ENCODE data around the gene ANKRD52. TPM values are rescaled to one million over a fixed set of nuclear protein-coding genes. Genes with fewer than 3 reads are reported as not detected.
A peak's percentile ranks its signal among the peaks of the same experiment; 100 is the strongest.

The ANKRD52 gene
- total and polyA plus RNA-seq, 9 of the 15 experiments (the other 6 are each of a cell fraction or from before 2014, with no cell fraction given), result 0.52 to 46.8 (median 7.9) TPM

DNA sequence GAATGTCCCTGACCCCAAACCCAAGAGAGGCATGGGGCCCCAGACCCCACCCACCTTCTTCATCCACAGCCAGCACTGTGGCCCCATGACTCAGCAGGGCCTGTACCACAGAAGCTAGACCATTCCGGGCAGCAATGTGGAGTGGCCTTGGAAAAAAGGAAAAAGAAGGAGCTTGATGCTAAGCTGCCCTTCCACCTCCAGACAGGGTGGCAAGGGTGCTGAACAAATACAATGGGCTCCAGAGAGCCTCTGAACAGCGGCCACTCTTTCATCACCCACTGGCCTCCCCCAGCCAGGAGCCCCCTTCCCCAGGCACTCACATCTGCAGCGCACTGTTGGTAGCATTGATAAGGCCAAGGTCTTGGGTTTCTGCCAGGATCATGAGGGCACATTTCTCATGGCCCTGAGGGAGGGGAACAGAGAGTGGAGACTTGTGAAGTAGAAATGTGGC, 14.4 kb downstream of the ANKRD52 start (continued):
- TF ChIP-seq DMBX1 (CRISPR knock-in tag; IDR thresholded peaks at IDR 0.05; ENCODE audit: borderline replicate concordance) (peak; percentile 53; the same call in 1 of the 2 replicates), RFX7 (CRISPR knock-in tag; IDR thresholded peaks at IDR 0.05) (no peak), DPF2 (IDR thresholded peaks at IDR 0.05) (peak; percentile 78), NR2C2 (CRISPR knock-in tag; IDR thresholded peaks at IDR 0.05) (no peak), NR2C2 (tag; IDR thresholded peaks at IDR 0.05) (peak; percentile 74)
- TF ChIP-seq, protein P1, sequence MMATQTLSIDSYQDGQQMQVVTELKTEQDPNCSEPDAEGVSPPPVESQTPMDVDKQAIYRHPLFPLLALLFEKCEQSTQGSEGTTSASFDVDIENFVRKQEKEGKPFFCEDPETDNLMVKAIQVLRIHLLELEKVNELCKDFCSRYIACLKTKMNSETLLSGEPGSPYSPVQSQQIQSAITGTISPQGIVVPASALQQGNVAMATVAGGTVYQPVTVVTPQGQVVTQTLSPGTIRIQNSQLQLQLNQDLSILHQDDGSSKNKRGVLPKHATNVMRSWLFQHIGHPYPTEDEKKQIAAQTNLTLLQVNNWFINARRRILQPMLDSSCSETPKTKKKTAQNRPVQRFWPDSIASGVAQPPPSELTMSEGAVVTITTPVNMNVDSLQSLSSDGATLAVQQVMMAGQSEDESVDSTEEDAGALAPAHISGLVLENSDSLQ (IDR thresholded peaks at IDR 0.05), result no peak
- TF ChIP-seq, protein P2, sequence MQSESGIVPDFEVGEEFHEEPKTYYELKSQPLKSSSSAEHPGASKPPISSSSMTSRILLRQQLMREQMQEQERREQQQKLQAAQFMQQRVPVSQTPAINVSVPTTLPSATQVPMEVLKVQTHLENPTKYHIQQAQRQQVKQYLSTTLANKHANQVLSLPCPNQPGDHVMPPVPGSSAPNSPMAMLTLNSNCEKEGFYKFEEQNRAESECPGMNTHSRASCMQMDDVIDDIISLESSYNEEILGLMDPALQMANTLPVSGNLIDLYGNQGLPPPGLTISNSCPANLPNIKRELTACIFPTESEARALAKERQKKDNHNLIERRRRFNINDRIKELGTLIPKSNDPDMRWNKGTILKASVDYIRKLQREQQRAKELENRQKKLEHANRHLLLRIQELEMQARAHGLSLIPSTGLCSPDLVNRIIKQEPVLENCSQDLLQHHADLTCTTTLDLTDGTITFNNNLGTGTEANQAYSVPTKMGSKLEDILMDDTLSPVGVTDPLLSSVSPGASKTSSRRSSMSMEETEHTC (IDR thresholded peaks at IDR 0.05), result no peak
- TF ChIP-seq, protein P3, sequence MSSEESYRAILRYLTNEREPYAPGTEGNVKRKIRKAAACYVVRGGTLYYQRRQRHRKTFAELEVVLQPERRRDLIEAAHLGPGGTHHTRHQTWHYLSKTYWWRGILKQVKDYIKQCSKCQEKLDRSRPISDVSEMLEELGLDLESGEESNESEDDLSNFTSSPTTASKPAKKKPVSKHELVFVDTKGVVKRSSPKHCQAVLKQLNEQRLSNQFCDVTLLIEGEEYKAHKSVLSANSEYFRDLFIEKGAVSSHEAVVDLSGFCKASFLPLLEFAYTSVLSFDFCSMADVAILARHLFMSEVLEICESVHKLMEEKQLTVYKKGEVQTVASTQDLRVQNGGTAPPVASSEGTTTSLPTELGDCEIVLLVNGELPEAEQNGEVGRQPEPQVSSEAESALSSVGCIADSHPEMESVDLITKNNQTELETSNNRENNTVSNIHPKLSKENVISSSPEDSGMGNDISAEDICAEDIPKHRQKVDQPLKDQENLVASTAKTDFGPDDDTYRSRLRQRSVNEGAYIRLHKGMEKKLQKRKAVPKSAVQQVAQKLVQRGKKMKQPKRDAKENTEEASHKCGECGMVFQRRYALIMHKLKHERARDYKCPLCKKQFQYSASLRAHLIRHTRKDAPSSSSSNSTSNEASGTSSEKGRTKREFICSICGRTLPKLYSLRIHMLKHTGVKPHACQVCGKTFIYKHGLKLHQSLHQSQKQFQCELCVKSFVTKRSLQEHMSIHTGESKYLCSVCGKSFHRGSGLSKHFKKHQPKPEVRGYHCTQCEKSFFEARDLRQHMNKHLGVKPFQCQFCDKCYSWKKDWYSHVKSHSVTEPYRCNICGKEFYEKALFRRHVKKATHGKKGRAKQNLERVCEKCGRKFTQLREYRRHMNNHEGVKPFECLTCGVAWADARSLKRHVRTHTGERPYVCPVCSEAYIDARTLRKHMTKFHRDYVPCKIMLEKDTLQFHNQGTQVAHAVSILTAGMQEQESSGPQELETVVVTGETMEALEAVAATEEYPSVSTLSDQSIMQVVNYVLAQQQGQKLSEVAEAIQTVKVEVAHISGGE (CRISPR knock-in tag; IDR thresholded peaks at IDR 0.05), result peak in 1 of 3 experiments; percentile 56; a peak in 2 of 6 replicates

Data from K562 (cell line).